HepG2 (cell line): ENCODE data around the gene MED20. TPM values are rescaled to one million over a fixed set of nuclear protein-coding genes. Genes with fewer than 3 reads are reported as not detected.
A peak's percentile ranks its signal among the peaks of the same experiment; 100 is the strongest.

Experiments used
- CBX2 ChIP-seq, 2 experiments: fragments of 200-600 bp in 1 of 2; sonication (generic); formaldehyde crosslinking in 1 of 2; IDR thresholded peaks; 2 replicates each; pipeline versions ENCODE4 v1.7.0 to v1.8.1; 2018 to 2022; ENCODE audit warnings: low read depth in 2 of 2, low read length in 1 of 2, mild to moderate bottlenecking in 1 of 2, missing genetic modification reagents in 1 of 2
- IKZF4 ChIP-seq: sonication (generic); formaldehyde crosslinking; IDR thresholded peaks from 2 replicates; pipeline ENCODE4 v1.5.1; 2020; ENCODE audit warnings: borderline replicate concordance, mild to moderate bottlenecking, low read depth, missing genetic modification reagents; ENCODE audit errors: not compliant biosample characterization
- IRX3 ChIP-seq: sonication (generic); formaldehyde crosslinking; IDR thresholded peaks from 2 replicates; pipeline ENCODE4 v1.8.1; 2023; ENCODE audit warnings: mild to moderate bottlenecking, low read depth, missing genetic modification reagents, borderline replicate concordance
- KMT2B ChIP-seq: IDR thresholded peaks from 2 replicates; pipeline ENCODE4 v1.6.1; 2016; ENCODE audit warnings: missing genetic modification reagents, missing compliant biosample characterization
- POLR2A ChIP-seq, 2 experiments: IDR thresholded peaks; 2 replicates each; pipeline ENCODE4 v1.6.1; 2011; ENCODE audit warnings: low read depth in 2 of 2, low read length in 2 of 2, mild to moderate bottlenecking in 1 of 2, moderate library complexity in 1 of 2; ENCODE audit not compliant: insufficient read depth in 1 of 2
- PPARG ChIP-seq: conservative IDR thresholded peaks from 2 replicates; pipeline ENCODE4 v1.6.1; 2016; ENCODE audit warnings: missing biosample characterization, missing genetic modification reagents
- SIX1 ChIP-seq: sonication (generic); formaldehyde crosslinking; IDR thresholded peaks from 2 replicates; pipeline ENCODE4 v1.4.0; 2020; ENCODE audit warnings: missing genetic modification reagents, borderline replicate concordance
- SP140L ChIP-seq: sonication (generic); formaldehyde crosslinking; IDR thresholded peaks from 2 replicates; pipeline ENCODE4 v1.4.0; 2020; ENCODE audit warnings: missing genetic modification reagents, borderline replicate concordance
- XBP1 ChIP-seq: sonication (generic); formaldehyde crosslinking; IDR thresholded peaks from 2 replicates; pipeline ENCODE4 v1.5.0; 2020; ENCODE audit warnings: missing genetic modification reagents
- ZNF256 ChIP-seq: sonication (generic); formaldehyde crosslinking; conservative IDR thresholded peaks from 2 replicates; pipeline ENCODE4 v1.4.0; 2020; ENCODE audit warnings: missing genetic modification reagents
- ZNF337 ChIP-seq: sonication (generic); formaldehyde crosslinking; IDR thresholded peaks from 2 replicates; pipeline ENCODE4 v1.5.1; 2020; ENCODE audit warnings: missing genetic modification reagents, low read depth, mild to moderate bottlenecking, borderline replicate concordance
- ZNF382 ChIP-seq: sonication (generic); formaldehyde crosslinking; IDR thresholded peaks from 2 replicates; pipeline ENCODE4 v1.5.0; 2020; ENCODE audit warnings: missing genetic modification reagents, mild to moderate bottlenecking, borderline replicate concordance
- ZNF460 ChIP-seq: sonication (generic); formaldehyde crosslinking; IDR thresholded peaks from 2 replicates; pipeline ENCODE4 v1.5.1; 2020; ENCODE audit warnings: missing genetic modification reagents, mild to moderate bottlenecking, borderline replicate concordance
- ZNF549 ChIP-seq: sonication (generic); formaldehyde crosslinking; IDR thresholded peaks from 2 replicates; pipeline ENCODE4 v1.5.0; 2020; ENCODE audit warnings: missing genetic modification reagents
- ZNF660 ChIP-seq: sonication (generic); formaldehyde crosslinking; IDR thresholded peaks from 2 replicates; pipeline ENCODE4 v1.5.1; 2020; ENCODE audit warnings: mild to moderate bottlenecking, low read depth, missing genetic modification reagents, borderline replicate concordance
- ZNF839 ChIP-seq: sonication (generic); formaldehyde crosslinking; IDR thresholded peaks from 2 replicates; pipeline ENCODE4 v1.4.0; 2020; ENCODE audit warnings: missing genetic modification reagents, mild to moderate bottlenecking, borderline replicate concordance
- polyA plus RNA-seq, 8 experiments: library from polyadenylated mRNA; depleted of rRNA in 3 of 8; stranded (reverse) in 7 of 8; unstranded in 1 of 8; fragments of >200 nt; fragmentation: Illumina TruSeq in 4 of 8; extraction: Trizol in 4 of 8; gene quantifications; 2 replicates each; pipeline versions ENCODE4 v1.2.1 to v1.2.3, GENCODE V29; 2011 to 2016; ENCODE audit warnings: low read depth in 4 of 8, missing spikeins in 1 of 8, mixed read lengths in 1 of 8; ENCODE audit not compliant: insufficient read depth in 1 of 8
- total RNA-seq, 5 experiments: library from RNA; depleted of rRNA; stranded (reverse); fragments of >200 nt; fragmentation: Illumina TruSeq; extraction: Trizol; gene quantifications; 2 replicates each; pipeline ENCODE4 v1.2.3, GENCODE V29; 2016; ENCODE audit warnings: low read depth in 1 of 5
- TF ChIP-seq, protein P1 (sequence below): sonication (generic); formaldehyde crosslinking; IDR thresholded peaks from 2 replicates; pipeline ENCODE4 v1.4.0; 2020; ENCODE audit warnings: missing genetic modification reagents, borderline replicate concordance
- TF ChIP-seq, protein P2 (sequence below): sonication (generic); formaldehyde crosslinking; IDR thresholded peaks from 2 replicates; pipeline ENCODE4 v1.4.0; 2020; ENCODE audit warnings: missing genetic modification reagents, borderline replicate concordance
- TF ChIP-seq, protein P3 (sequence below): sonication (generic); formaldehyde crosslinking; IDR thresholded peaks from 2 replicates; pipeline ENCODE4 v1.5.1; 2020; ENCODE audit warnings: mild to moderate bottlenecking, missing genetic modification reagents, moderate library complexity
- TF ChIP-seq, protein P4 (sequence below): sonication (generic); formaldehyde crosslinking; IDR thresholded peaks from 2 replicates; pipeline ENCODE4 v1.5.0; 2020; ENCODE audit warnings: mild to moderate bottlenecking, missing genetic modification reagents

Gene MED20
- total and polyA plus RNA-seq, 2 of the 13 experiments (the other 11 are each of a cell fraction or from before 2014, with no cell fraction given) = 28.1 to 41.1 TPM

DNA sequence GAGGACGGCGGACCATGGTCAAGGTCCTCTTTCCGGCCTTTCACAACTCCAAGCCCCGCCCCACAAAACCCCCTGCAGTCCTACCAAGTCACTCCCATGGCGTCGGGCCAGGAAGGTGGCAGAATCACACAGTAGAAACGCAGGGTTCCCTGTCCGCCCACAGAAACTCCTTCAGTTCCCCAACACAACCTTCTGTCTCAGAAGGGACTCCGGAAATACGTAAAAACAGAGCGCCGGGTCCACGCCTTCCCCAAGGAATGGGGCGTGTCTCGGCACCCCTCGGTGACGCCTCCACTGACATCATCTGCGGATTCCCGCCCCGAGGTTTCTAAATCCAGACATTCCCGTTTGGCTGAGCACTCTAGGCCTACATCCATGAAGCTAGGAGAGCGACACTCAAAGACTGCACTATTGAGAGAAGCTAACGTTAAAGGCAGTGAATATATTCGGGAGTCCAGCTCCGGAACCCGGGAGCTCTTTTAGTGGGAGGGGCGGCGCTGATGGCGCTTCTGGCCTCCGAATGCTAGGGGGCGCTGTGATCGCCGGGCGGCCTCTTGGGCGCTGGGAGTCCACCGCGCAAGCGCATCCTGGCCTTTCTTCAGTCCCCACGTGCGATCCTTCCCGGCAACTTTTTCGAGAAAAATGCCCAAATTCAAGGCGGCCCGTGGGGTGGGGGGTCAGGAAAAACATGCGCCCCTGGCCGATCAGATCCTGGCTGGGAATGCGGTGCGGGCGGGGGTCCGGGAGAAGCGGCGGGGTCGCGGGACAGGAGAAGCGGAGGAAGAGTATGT is at the start of gene MED20, which contains the start of gene BYSL (continued):
- TF ChIP-seq, protein P1, sequence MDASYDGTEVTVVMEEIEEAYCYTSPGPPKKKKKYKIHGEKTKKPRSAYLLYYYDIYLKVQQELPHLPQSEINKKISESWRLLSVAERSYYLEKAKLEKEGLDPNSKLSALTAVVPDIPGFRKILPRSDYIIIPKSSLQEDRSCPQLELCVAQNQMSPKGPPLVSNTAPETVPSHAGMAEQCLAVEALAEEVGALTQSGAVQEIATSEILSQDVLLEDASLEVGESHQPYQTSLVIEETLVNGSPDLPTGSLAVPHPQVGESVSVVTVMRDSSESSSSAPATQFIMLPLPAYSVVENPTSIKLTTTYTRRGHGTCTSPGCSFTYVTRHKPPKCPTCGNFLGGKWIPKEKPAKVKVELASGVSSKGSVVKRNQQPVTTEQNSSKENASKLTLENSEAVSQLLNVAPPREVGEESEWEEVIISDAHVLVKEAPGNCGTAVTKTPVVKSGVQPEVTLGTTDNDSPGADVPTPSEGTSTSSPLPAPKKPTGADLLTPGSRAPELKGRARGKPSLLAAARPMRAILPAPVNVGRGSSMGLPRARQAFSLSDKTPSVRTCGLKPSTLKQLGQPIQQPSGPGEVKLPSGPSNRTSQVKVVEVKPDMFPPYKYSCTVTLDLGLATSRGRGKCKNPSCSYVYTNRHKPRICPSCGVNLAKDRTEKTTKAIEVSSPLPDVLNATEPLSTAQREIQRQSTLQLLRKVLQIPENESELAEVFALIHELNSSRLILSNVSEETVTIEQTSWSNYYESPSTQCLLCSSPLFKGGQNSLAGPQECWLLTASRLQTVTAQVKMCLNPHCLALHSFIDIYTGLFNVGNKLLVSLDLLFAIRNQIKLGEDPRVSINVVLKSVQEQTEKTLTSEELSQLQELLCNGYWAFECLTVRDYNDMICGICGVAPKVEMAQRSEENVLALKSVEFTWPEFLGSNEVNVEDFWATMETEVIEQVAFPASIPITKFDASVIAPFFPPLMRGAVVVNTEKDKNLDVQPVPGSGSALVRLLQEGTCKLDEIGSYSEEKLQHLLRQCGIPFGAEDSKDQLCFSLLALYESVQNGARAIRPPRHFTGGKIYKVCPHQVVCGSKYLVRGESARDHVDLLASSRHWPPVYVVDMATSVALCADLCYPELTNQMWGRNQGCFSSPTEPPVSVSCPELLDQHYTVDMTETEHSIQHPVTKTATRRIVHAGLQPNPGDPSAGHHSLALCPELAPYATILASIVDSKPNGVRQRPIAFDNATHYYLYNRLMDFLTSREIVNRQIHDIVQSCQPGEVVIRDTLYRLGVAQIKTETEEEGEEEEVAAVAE (CRISPR knock-in tag) = peak; percentile 79; the same call in 1 of the 2 replicates
- TF ChIP-seq KMT2B (CRISPR knock-in tag) (peak; percentile 93), SIX1 (no peak), ZNF256 (CRISPR knock-in tag) (peak; percentile 57; the same call in 1 of the 2 replicates), CBX2 (IDR thresholded peaks at IDR 0.05; ENCODE audit: low read depth, low read length) (no peak), CBX2 (CRISPR knock-in tag; IDR thresholded peaks at IDR 0.05; ENCODE audit: low read depth) (0 out of 2 replicates have a peak, but pooled peaks have one; percentile 49), ZNF337 (CRISPR knock-in tag) (0 out of 2 replicates have a peak, but pooled peaks have one; percentile 78), ZNF549 (CRISPR knock-in tag) (no peak; the same call in 1 of the 2 replicates), IKZF4 (peak; percentile 63), POLR2A (IDR thresholded peaks at IDR 0.05; ENCODE audit: insufficient read depth in 1 of 2, low read depth in 2 of 2, low read length in 2 of 2) (peak; percentile 77 to 89), ZNF660 (no peak), IRX3 (CRISPR knock-in tag) (peak; percentile 88), ZNF460 (CRISPR knock-in tag) (no peak), PPARG (0 out of 2 replicates have a peak, but pooled peaks have one; percentile 7), ZNF382 (no peak), ZNF839 (no peak), SP140L (CRISPR knock-in tag) (peak; percentile 56; the same call in 1 of the 2 replicates), XBP1 (CRISPR knock-in tag) (no peak)
- TF ChIP-seq, protein P2, sequence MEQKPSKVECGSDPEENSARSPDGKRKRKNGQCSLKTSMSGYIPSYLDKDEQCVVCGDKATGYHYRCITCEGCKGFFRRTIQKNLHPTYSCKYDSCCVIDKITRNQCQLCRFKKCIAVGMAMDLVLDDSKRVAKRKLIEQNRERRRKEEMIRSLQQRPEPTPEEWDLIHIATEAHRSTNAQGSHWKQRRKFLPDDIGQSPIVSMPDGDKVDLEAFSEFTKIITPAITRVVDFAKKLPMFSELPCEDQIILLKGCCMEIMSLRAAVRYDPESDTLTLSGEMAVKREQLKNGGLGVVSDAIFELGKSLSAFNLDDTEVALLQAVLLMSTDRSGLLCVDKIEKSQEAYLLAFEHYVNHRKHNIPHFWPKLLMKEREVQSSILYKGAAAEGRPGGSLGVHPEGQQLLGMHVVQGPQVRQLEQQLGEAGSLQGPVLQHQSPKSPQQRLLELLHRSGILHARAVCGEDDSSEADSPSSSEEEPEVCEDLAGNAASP (CRISPR knock-in tag) = peak; percentile 39
- TF ChIP-seq, protein P3, sequence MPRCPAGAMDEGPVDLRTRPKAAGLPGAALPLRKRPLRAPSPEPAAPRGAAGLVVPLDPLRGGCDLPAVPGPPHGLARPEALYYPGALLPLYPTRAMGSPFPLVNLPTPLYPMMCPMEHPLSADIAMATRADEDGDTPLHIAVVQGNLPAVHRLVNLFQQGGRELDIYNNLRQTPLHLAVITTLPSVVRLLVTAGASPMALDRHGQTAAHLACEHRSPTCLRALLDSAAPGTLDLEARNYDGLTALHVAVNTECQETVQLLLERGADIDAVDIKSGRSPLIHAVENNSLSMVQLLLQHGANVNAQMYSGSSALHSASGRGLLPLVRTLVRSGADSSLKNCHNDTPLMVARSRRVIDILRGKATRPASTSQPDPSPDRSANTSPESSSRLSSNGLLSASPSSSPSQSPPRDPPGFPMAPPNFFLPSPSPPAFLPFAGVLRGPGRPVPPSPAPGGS (CRISPR knock-in tag) = peak; percentile 32; the same call in 1 of the 2 replicates
- TF ChIP-seq, protein P4, sequence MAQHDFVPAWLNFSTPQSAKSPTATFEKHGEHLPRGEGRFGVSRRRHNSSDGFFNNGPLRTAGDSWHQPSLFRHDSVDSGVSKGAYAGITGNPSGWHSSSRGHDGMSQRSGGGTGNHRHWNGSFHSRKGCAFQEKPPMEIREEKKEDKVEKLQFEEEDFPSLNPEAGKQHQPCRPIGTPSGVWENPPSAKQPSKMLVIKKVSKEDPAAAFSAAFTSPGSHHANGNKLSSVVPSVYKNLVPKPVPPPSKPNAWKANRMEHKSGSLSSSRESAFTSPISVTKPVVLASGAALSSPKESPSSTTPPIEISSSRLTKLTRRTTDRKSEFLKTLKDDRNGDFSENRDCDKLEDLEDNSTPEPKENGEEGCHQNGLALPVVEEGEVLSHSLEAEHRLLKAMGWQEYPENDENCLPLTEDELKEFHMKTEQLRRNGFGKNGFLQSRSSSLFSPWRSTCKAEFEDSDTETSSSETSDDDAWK (CRISPR knock-in tag) = no peak
